ENCODE measurements around the gene MYB.

The MYB gene

GRCh38 chr6:135227758-135228157, 46.6 kb downstream of the MYB start:
- no peak for DNase-seq (ENCODE audit: low read depth)
- no peak overlapping the region for H3K4me3 ChIP-seq (ENCODE audit: low read depth, low read length)
- TF ChIP-seq, protein P1, sequence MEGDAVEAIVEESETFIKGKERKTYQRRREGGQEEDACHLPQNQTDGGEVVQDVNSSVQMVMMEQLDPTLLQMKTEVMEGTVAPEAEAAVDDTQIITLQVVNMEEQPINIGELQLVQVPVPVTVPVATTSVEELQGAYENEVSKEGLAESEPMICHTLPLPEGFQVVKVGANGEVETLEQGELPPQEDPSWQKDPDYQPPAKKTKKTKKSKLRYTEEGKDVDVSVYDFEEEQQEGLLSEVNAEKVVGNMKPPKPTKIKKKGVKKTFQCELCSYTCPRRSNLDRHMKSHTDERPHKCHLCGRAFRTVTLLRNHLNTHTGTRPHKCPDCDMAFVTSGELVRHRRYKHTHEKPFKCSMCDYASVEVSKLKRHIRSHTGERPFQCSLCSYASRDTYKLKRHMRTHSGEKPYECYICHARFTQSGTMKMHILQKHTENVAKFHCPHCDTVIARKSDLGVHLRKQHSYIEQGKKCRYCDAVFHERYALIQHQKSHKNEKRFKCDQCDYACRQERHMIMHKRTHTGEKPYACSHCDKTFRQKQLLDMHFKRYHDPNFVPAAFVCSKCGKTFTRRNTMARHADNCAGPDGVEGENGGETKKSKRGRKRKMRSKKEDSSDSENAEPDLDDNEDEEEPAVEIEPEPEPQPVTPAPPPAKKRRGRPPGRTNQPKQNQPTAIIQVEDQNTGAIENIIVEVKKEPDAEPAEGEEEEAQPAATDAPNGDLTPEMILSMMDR (IDR thresholded peaks at IDR 0.05; ENCODE audit: low read depth, low read length, missing control alignments) = no peak

DNA sequence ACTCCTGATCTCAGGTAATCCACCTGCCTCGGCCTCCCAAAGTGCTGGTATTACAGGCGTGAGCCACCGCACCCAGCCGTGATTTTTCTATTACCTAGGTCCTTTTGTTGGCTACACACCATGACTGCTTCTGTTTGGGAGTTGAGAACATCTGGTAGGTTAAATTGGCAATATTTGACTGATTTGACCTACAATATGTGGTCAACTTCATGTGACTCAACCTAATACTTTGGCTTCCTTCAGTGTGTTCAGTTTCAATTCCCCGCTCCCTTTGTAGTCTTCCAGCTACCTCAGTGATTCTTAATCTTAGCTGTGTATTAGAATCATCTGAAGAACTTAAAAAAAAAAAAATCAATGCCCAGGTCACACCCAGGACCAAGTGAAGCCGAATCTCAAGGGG, 47.4 kb downstream of the MYB start:
- DNase-seq (ENCODE audit: low read depth) = no peak
- TF ChIP-seq, protein P1 (IDR thresholded peaks at IDR 0.05; ENCODE audit: low read depth, low read length, missing control alignments) = no peak
- no peak overlapping the region for H3K4me3 ChIP-seq (ENCODE audit: low read depth, low read length)

DNA sequence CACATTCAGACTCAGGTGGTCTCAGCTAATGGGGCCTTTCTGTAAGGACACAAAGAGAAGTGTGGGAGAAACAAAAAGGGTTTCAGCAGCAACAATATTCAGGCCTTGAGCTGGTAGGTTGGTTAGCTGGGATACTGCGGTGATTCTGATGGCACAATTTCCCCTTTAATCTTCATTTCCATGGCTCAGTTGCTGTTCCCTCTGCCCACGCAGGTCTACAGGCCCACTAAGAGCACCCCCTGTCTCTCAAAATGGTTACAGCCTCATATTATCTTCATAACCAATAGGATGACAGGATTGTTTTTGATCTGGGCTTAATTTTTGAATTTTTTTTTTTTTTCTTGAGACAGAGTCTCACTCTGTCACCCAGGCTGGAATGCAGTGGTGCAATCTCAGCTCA, 48.9 kb downstream of the MYB start:
- no peak overlapping the region for H3K4me3 ChIP-seq (ENCODE audit: low read depth, low read length)
- TF ChIP-seq, protein P1 (IDR thresholded peaks at IDR 0.05; ENCODE audit: low read depth, low read length, missing control alignments) = no peak
- no peak for DNase-seq (ENCODE audit: low read depth)

DNA sequence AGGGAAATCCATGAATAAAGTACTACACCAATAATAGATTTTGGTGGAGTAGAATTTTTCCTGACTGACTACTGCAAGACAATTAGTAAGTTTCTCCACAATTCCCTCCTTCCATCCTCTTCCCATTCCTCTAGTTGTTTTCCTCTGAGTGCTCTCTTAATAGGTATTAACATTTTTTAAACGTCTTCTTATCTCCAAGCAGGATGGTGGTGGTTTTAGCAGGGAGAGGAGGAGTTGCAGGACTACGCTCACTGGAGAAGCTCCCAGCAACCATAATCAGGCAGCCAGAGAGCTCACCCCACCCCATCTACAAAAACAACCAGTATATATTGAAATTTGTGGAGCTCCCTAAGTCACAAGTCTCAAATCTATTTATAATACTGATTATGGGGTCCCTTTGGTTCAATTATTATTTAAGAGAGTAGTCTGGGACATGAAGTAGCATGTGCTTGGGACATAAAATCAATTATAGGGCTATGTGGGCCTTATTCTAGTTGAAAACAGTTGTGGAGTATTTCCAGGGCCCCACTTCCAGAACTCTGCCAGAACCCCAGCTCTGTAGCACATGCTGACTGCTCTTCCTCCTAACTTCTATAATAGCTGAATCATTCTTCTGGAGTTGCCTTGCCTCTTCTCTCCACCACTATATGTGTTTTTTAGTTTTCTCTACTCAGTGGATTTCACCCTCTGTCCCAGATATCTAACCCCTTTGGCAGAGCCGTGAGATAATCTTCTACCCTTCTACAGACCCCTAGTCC, 49.8 kb downstream of the MYB start:
- TF ChIP-seq, protein P1 (IDR thresholded peaks at IDR 0.05; ENCODE audit: low read depth, low read length, missing control alignments) = no peak
- no peak overlapping the region for H3K4me3 ChIP-seq (ENCODE audit: low read depth, low read length)
- no peak for DNase-seq (ENCODE audit: low read depth)

DNA sequence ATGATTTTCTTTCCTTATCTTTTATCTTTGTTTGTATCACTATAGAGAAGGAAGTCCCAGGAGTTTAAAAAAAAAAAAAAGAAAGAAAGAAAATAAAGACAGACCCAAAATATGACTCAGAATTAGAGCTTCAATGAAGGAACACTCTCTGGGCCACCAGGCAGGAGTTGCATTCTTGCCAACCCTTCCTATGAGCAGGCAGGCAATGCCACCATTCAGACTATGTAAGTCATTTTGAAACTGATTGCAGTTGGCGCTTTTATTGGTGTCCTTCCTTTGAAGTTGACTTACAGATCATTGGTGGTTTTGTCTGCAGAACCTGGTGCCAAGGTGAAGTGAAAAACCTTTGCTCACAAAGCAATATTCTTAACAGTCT, 50.3 kb downstream of the MYB start:
- DNase-seq (ENCODE audit: low read depth) = no peak
- no peak overlapping the region for H3K4me3 ChIP-seq (ENCODE audit: low read depth, low read length)
- TF ChIP-seq, protein P1 (IDR thresholded peaks at IDR 0.05; ENCODE audit: low read depth, low read length, missing control alignments) = no peak

- TF ChIP-seq, protein P1 (IDR thresholded peaks at IDR 0.05; ENCODE audit: low read depth, low read length, missing control alignments) = no peak
- no peak overlapping the region for H3K4me3 ChIP-seq (ENCODE audit: low read depth, low read length)
- DNase-seq (ENCODE audit: low read depth) = no peak
Measured at GRCh38 chr6:135233686-135234491, 52.8 kb downstream of the MYB start.
